Subcutaneous adipose tissue (tissue), 4 donors: Measurements from ENCODE around the gene BAX. TPM values are rescaled to one million over a fixed set of nuclear protein-coding genes. Genes with fewer than 3 reads are reported as not detected.

Experiments
- CTCF ChIP-seq: fragments of 450-650 bp; IDR thresholded peaks from one replicate; pipeline ENCODE4 v1.5.1; 2016; ENCODE audit warnings: low read depth, mild to moderate bottlenecking, control low read depth, antibody characterized with exemption, moderate library complexity
- total RNA-seq, 4 donors: library from RNA; depleted of rRNA; stranded (reverse); fragments of >200 nt; gene quantifications; one replicate each; pipeline ENCODE4 v1.1.0, GENCODE V29; 2016

BAX gene
- total RNA-seq, 4 donors from 2014 or later = 21.0 to 37.2 (median 31.2) TPM

GRCh38 chr19:48961051-48961649 is 6.5 kb downstream of the BAX start:
- TF ChIP-seq CTCF = no peak

- TF ChIP-seq CTCF = no peak
Observed at GRCh38 chr19:48961673-48962028, 7.0 kb downstream of the BAX start.

- no peak for TF ChIP-seq CTCF
Observed at GRCh38 chr19:48962029-48962848, 7.6 kb downstream of the BAX start.

GRCh38 chr19:48962849-48963165 is 8.1 kb downstream of the BAX start:
- no peak for TF ChIP-seq CTCF

- no peak for TF ChIP-seq CTCF
Observed at GRCh38 chr19:48963371-48964204, 8.9 kb downstream of the BAX start.

GRCh38 chr19:48964205-48965039 is 9.7 kb downstream of the BAX start:
- TF ChIP-seq CTCF = no peak
